Loucy (cell line): ENCODE data around the gene BCKDK.

Experiments used
- H2AFZ ChIP-seq: fragments of 200-600 bp; sonication (generic); 2 replicates; pipeline ENCODE4 v1.6.0; 2016; ENCODE audit warnings: antibody characterized with exemption, mild to moderate bottlenecking, low read length, moderate library complexity
- H3F3A ChIP-seq: fragments of 200-600 bp; 2 replicates; pipeline ENCODE4 v1.6.0; 2016; ENCODE audit warnings: antibody characterized with exemption, low read depth, mild to moderate bottlenecking
- H3K27me3 ChIP-seq: fragments of 200-600 bp; sonication (generic); 2 replicates; pipeline ENCODE4 v1.6.1; 2014; ENCODE audit warnings: low read length, mild to moderate bottlenecking; ENCODE audit not compliant: insufficient read depth, poor library complexity, severe bottlenecking
- H3K36me3 ChIP-seq: fragments of 200-600 bp; sonication (generic); 2 replicates; pipeline ENCODE4 v1.6.1; 2016; ENCODE audit warnings: low read length; ENCODE audit not compliant: insufficient read depth
- H3K4me1 ChIP-seq: fragments of 200-600 bp; sonication (generic); 2 replicates; pipeline ENCODE4 v1.5.1; 2014; ENCODE audit warnings: low read length, mild to moderate bottlenecking; ENCODE audit not compliant: insufficient read depth, poor library complexity, severe bottlenecking
- H3K4me2 ChIP-seq: fragments of 200-600 bp; sonication (generic); 2 replicates; pipeline ENCODE4 v1.6.0; 2014; ENCODE audit warnings: antibody characterized with exemption, low read length, low read depth, mild to moderate bottlenecking; ENCODE audit not compliant: poor library complexity, severe bottlenecking
- H3K4me3 ChIP-seq: fragments of 200-600 bp; sonication (generic); 2 replicates; pipeline ENCODE4 v1.5.1; 2014; ENCODE audit warnings: low read length, mild to moderate bottlenecking, mixed read lengths; ENCODE audit not compliant: poor library complexity, severe bottlenecking
- H3K79me2 ChIP-seq: fragments of 200-600 bp; sonication (generic); 2 replicates; pipeline ENCODE4 v1.6.1; 2014; ENCODE audit warnings: low read length; ENCODE audit not compliant: insufficient read depth
- H3K9ac ChIP-seq: fragments of 200-600 bp; sonication (generic); 2 replicates; pipeline ENCODE4 v1.6.0; 2014; ENCODE audit warnings: mild to moderate bottlenecking, low read depth, low read length, moderate library complexity; ENCODE audit not compliant: poor library complexity, severe bottlenecking
- H3K9me2 ChIP-seq: fragments of 200-600 bp; sonication (generic); replicated peaks from 2 replicates; pipeline ENCODE4 v1.6.1; 2016; ENCODE audit warnings: low read depth, low read length, mixed read lengths
- H3K9me3 ChIP-seq: fragments of 200-600 bp; sonication (generic); 2 replicates; pipeline ENCODE4 v1.6.1; 2014; ENCODE audit warnings: mild to moderate bottlenecking, antibody characterized with exemption, low read length, low read depth; ENCODE audit not compliant: insufficient read depth
- H4K20me1 ChIP-seq: fragments of 200-600 bp; sonication (generic); 2 replicates; pipeline ENCODE4 v1.6.0; 2014; ENCODE audit warnings: antibody characterized with exemption, low read length, mild to moderate bottlenecking; ENCODE audit not compliant: insufficient read depth, poor library complexity, severe bottlenecking
- CTCF ChIP-seq: fragments of 200-600 bp; sonication (generic); conservative IDR thresholded peaks from 2 replicates; pipeline ENCODE4 v1.5.1; 2014; ENCODE audit warnings: mild to moderate bottlenecking, antibody characterized with exemption, low read length

BCKDK gene

GRCh38 chr16:31157136-31157535 is 49.0 kb downstream of the BCKDK start:
- no peaks in the 10 kb centered on the region for H3F3A ChIP-seq
- no peak overlapping the region for H3K4me3 ChIP-seq
- H3K27me3 ChIP-seq, result no peaks in the 10 kb centered on the region
- no peak overlapping the region for H3K4me2 ChIP-seq
- no peak overlapping the region for H3K9ac ChIP-seq
- no peaks in the 10 kb centered on the region for H3K9me2 ChIP-seq
- no peaks in the 10 kb centered on the region for H3K4me1 ChIP-seq
- no peak for TF ChIP-seq CTCF
- H3K9me3 ChIP-seq, result no peaks in the 10 kb centered on the region
- H3K36me3 ChIP-seq, result no peaks in the 10 kb centered on the region
- no peaks in the 10 kb centered on the region for H3K79me2 ChIP-seq
- H2AFZ ChIP-seq, result 0 out of 2 replicates have a peak overlapping the region, but pooled peaks have one; percentile 48
- no peaks in the 10 kb centered on the region for H4K20me1 ChIP-seq
